GM18526 (cell line): ENCODE measurements around the gene NTM.

Experiments
- POLR2A ChIP-seq: IDR thresholded peaks from 3 replicates; pipeline ENCODE4 v1.6.1; 2011; ENCODE audit not compliant: insufficient read length; ENCODE audit errors: extremely low read depth

Gene NTM

DNA sequence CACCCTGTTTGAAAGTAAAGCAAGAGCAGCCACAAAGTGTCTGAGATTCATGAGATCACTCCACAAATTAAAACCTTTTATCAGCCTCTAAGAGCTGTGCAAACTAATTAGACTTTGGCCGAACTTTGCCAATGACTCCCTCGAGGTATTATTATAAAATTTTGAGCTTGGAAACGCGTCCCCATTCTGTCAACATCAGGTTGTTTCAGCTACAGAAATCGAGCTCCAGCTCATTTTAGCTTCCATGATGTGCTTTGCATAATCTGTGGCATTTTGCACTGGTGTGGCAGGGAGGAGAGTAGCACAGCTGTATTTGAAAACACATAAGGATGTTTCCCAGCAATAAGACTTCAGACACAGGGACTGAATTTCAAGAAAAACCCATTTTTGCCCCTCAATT, 872.2 kb downstream of the NTM start:
- no peak for TF ChIP-seq POLR2A

DNA sequence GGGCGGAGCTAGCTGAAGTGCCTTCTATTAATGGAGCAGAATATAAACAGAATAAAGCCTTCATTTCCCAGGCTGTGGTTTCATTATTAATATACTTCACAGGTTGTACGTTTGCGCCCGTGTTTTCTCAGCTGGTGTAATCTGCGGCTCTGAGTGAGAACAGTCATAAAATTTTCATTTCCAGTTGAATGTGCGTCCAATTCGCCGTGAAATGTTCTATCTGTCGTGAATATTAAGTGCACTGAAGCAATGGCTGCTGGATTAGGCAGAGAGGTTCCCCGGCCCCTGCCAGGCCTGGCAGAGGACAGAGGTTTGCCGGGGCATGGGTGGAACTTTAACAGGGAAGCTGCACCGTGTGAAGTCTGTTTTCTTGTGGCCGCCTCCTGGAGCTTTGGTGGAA, 874.4 kb downstream of the NTM start:
- TF ChIP-seq POLR2A, result no peak

DNA sequence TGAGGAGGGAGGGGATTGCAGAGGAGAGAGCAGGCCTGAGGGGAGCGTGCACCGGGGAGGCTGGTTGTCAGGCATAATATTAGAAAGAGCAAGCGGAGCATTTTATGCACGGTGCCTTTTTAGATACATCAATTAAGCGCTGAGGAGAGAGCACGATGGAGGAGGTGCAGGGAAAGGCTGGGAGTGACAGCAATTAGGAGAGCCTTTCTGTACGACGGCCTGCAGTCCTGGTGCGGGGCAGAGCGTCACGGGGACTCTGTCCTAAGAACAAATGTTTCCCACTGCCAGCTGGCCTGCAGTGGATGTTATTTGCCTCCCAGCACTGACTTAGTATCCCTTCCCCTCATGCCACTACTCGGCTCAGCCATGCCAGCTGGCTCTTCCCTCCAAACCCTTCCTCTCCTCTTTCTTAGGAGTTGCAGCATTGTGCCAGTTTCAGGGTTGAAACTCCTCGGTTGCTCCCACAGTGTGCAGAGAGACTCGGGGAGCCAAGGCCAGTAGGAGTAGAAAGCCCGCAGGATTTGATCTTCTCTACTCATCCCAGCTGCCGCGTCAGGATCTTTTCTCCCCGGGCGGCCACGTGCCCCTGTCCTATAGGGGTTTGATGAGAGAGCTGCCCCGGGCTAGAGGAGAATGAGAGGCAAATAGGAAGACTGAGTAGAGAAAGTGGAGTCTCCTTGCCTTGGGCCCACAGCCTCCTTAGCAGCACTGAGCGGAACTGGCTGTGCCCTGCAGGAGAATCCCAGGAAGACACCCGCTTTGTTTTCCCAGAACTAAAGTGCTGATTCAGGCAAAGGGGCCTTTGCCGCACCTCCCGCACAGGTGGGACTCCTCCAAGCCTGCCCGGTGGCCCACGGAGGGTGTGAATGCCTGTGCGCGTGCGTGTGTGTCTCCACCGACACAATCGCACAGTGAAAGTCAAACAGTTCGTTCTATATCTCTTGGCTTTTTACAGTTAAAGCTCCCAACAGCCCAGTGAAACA, 875.3 kb downstream of the NTM start:
- no peak for TF ChIP-seq POLR2A

DNA sequence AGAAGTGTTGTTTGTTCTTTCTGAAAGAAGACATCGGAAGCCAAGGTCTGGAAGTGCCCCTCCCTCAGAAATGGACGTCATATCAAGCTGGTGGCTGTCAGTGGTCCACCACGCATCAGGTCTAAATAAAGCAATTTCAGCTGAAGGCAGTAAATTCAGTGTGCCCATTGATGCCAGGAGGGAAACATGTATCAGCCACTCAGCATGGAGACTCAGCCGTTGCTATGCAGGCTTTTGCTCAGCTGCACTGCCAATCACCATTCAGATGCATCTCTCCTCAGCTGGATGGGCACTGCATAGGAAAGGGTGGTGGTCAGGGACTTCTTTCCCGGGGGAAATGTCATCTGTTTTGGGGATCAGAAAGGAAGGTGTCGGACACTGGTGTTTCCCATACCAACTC, 878.2 kb downstream of the NTM start:
- no peak for TF ChIP-seq POLR2A

GRCh38 chr11:132249256-132249655, 878.8 kb downstream of the NTM start:
- TF ChIP-seq POLR2A, result no peak

DNA sequence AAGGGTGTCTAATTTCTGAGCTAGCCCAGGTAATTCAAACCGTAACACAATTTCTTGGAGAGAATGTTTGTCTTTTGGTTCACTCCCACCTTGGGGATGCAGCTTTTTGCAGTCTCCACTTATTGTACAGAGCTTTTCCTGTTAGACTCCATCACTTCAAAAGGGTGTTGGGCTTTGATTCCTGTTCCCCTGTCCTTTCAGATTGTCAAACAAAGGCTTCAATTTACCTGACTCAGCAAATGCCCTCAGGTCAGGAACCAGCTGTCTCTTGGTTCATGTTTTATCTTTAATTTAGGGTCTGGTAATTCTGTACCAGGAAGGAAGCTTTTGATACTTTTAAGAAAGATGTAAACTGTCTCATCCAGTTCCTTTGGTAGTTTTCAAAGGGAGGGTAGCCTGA, 880.6 kb downstream of the NTM start:
- TF ChIP-seq POLR2A, result no peak

- no peak for TF ChIP-seq POLR2A
Measured at GRCh38 chr11:132253469-132254264, 883.3 kb downstream of the NTM start.

DNA sequence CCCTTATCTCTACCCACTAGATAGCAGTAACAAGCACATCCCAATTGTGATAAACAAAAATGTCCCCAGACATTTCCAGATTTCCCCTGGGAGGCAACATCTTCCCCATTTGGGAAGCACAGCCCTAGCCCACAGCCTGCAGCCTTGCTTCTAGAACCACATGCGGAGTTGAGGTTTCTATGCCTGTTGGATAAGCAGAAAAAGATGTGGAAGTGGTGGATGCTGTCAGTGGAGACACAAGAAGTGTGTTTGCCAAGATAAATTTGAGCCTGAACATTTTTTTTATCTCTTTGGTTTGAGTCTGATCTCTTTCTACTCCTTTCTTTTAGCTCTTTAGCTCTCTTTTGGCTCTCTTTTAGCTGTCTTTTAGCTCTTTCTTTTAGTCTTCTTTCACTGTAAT, 884.5 kb downstream of the NTM start:
- TF ChIP-seq POLR2A, result no peak

DNA sequence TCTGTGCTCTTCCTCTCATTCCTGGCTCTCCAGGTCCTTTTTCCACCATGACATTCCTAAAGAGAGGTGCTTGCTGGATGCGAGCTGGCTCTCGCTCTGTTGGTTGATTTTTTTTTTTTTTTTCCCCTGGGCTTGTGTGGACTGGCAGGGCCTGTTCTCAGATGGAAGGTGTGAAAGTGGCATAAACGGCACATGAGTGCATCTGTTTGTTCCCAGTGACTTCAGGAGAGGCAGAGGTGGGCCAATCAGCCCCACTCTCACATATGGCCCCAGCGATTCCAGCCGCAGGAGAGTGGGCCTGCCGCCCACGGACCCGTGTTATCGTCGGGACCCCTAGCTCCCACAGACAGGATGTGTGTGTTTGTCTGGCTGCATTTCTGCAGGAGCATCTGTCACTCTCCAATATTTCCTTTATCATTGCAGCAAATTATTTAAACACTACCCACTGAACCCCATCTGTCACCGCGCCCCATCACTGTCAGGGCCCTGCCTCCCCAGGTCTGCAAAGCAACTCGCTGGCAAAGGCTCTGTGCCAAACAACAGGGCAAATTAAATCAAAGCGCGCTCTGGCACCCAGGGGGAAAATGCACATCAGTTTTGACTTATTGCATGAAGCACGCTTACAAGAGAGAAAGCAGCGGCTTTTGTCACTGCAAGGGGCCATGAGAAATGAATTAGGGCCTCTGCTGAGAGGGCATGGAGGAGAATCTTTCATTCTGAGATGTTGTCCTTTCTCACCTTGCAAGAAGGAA, 886.3 kb downstream of the NTM start:
- TF ChIP-seq POLR2A, result no peak

- TF ChIP-seq POLR2A, result no peak
Measured at GRCh38 chr11:132257871-132258270, 887.5 kb downstream of the NTM start.

GRCh38 chr11:132258875-132259274, 888.5 kb downstream of the NTM start:
- no peak for TF ChIP-seq POLR2A

- no peak for TF ChIP-seq POLR2A
Measured at GRCh38 chr11:132260636-132261035, 890.2 kb downstream of the NTM start.

DNA sequence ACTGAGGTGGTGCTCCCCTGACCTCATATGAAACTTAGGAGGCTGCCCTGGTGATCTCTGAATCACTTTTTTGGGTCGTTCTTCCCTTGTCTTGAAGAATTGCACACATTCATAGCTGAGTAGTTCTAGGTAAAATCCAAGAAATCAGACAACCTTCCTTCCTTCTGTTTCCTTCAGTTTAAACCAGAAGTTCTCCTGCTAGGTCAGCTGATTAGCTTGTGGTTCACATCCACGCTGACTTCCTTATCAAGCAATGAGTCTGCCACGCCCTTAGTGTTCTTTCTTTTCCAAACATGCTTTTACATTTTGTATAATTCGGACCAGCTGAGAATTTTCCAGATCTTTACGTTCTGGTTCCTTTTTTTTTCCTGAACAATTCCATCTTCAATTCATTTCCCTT, 892.8 kb downstream of the NTM start:
- TF ChIP-seq POLR2A, result no peak

DNA sequence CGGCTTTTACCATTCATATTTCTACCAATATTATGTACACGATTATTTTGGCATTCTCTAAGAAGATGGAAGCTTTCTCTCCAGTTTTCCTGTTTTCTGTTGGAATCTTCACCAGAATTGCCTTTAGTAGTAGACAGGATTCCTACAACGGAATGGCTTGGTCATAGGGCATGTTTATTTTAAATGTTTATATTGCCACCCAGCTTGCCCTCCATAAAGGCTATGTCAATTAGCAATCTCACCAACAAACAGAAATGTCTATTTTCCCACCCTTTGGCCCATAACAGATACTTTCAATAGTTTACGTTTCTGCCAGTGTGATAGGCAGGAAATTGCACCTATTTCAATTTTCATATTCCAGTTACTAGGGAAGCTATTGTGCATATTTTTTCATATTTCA, 893.5 kb downstream of the NTM start:
- no peak for TF ChIP-seq POLR2A

- no peak for TF ChIP-seq POLR2A
Measured at GRCh38 chr11:132264616-132265015, 894.2 kb downstream of the NTM start.
